Esophagus squamous epithelium (tissue), 4 donors: Measurements from ENCODE around the gene TBL2.

Experiments
- POLR2A ChIP-seq, 4 donors: fragments of 450-650 bp; IDR thresholded peaks; one replicate each; pipeline ENCODE4 v1.6.1; 2017; ENCODE audit warnings: antibody characterized with exemption in 4 of 4, mild to moderate bottlenecking in 4 of 4, moderate library complexity in 3 of 4
- TF ChIP-seq, protein P1 (sequence below), 6 experiments: fragments of 450-650 bp in 4 of 6; fragments of 200-600 bp in 2 of 6; sonication (generic) in 2 of 6; IDR thresholded peaks; one replicate each; pipeline ENCODE4 v1.5.1; 2016 to 2019; ENCODE audit warnings: antibody characterized with exemption in 6 of 6, mild to moderate bottlenecking in 4 of 6, moderate library complexity in 4 of 6

GRCh38 chr7:73518470-73518869 is 59.9 kb downstream of the TBL2 start:
- TF ChIP-seq, protein P1, sequence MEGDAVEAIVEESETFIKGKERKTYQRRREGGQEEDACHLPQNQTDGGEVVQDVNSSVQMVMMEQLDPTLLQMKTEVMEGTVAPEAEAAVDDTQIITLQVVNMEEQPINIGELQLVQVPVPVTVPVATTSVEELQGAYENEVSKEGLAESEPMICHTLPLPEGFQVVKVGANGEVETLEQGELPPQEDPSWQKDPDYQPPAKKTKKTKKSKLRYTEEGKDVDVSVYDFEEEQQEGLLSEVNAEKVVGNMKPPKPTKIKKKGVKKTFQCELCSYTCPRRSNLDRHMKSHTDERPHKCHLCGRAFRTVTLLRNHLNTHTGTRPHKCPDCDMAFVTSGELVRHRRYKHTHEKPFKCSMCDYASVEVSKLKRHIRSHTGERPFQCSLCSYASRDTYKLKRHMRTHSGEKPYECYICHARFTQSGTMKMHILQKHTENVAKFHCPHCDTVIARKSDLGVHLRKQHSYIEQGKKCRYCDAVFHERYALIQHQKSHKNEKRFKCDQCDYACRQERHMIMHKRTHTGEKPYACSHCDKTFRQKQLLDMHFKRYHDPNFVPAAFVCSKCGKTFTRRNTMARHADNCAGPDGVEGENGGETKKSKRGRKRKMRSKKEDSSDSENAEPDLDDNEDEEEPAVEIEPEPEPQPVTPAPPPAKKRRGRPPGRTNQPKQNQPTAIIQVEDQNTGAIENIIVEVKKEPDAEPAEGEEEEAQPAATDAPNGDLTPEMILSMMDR (IDR thresholded peaks at IDR 0.05): no peak
- no peak for TF ChIP-seq POLR2A (IDR thresholded peaks at IDR 0.05)
